CD14-positive monocyte (primary cell): ENCODE measurements around the gene EPHX1. TPM values are rescaled to one million over a fixed set of nuclear protein-coding genes. Genes with fewer than 3 reads are reported as not detected.
A peak's percentile ranks its signal among the peaks of the same experiment; 100 is the strongest.
"Not testable (repeated sequence)": the region's sequence is repeated elsewhere in the genome, so short reads cannot be mapped to it uniquely, and the experiment has no call there.

Source experiments
- DNase-seq, 3 donors: peaks; one replicate each; pipeline ENCODE4 v3.0.0-alpha.2; 2011 to 2022
- H2AFZ ChIP-seq: 2 replicates; pipeline ENCODE4 v1.6.0; 2012; ENCODE audit warnings: mild to moderate bottlenecking, low read depth, low read length, inconsistent platforms; ENCODE audit not compliant: insufficient read depth, poor library complexity, severe bottlenecking
- H3K27ac ChIP-seq, 2 donors: 1 replicate in 1 of 2; 2 replicates in 1 of 2; pipeline ENCODE4 v1.5.1; 2012 to 2013; ENCODE audit warnings: low read length in 2 of 2, control low read depth in 1 of 2, inconsistent platforms in 1 of 2, low read depth in 1 of 2, mild to moderate bottlenecking in 1 of 2
- H3K27me3 ChIP-seq, 2 donors: one replicate each; pipeline versions ENCODE4 v1.6.0 to v1.6.1; 2011 to 2013; ENCODE audit warnings: low read length in 2 of 2; ENCODE audit not compliant: control insufficient read depth in 2 of 2, insufficient read depth in 2 of 2
- H3K36me3 ChIP-seq, 2 donors: replicated peaks in 1 of 2; 1 replicate in 1 of 2; 2 replicates in 1 of 2; pipeline versions ENCODE4 v1.5.1 to v1.6.1; 2012 to 2013; ENCODE audit warnings: low read length in 2 of 2, control low read depth in 1 of 2, inconsistent platforms in 1 of 2, mild to moderate bottlenecking in 1 of 2; ENCODE audit not compliant: insufficient read depth in 2 of 2, control insufficient read depth in 1 of 2
- H3K4me1 ChIP-seq, 2 donors: 1 replicate in 1 of 2; 2 replicates in 1 of 2; pipeline versions ENCODE4 v1.5.1 to v1.6.1; 2012 to 2013; ENCODE audit warnings: low read length in 2 of 2, control low read depth in 1 of 2, inconsistent platforms in 1 of 2, mild to moderate bottlenecking in 1 of 2, moderate library complexity in 1 of 2; ENCODE audit not compliant: insufficient read depth in 2 of 2, control insufficient read depth in 1 of 2
- H3K4me2 ChIP-seq: replicated peaks from 2 replicates; pipeline ENCODE3; 2012; ENCODE audit warnings: low read length, moderate library complexity, mild to moderate bottlenecking; ENCODE audit not compliant: poor library complexity, severe bottlenecking; ENCODE audit errors: extremely low read depth
- H3K4me3 ChIP-seq, 3 experiments: fragments of 200-600 bp in 1 of 3; sonication (generic) in 1 of 3; replicated peaks in 1 of 3; 1 replicate in 2 of 3; 2 replicates in 1 of 3; pipeline ENCODE4 v1.5.1; 2011 to 2013; ENCODE audit warnings: low read length in 3 of 3, mild to moderate bottlenecking in 3 of 3, control low read depth in 2 of 3, low read depth in 2 of 3, inconsistent platforms in 1 of 3, moderate library complexity in 1 of 3
- H3K79me2 ChIP-seq: 2 replicates; pipeline ENCODE4 v1.6.0; 2012; ENCODE audit warnings: mild to moderate bottlenecking, control low read depth, inconsistent platforms, low read length, moderate library complexity; ENCODE audit not compliant: insufficient read depth
- H3K9ac ChIP-seq: 2 replicates; pipeline ENCODE4 v1.6.0; 2017; ENCODE audit warnings: low read length, mild to moderate bottlenecking; ENCODE audit not compliant: insufficient read depth, poor library complexity, severe bottlenecking
- H3K9me3 ChIP-seq, 2 donors: replicated peaks in 1 of 2; 1 replicate in 1 of 2; 2 replicates in 1 of 2; pipeline versions ENCODE4 v1.5.1 to v1.6.1; 2012 to 2013; ENCODE audit warnings: low read length in 2 of 2, control low read depth in 1 of 2; ENCODE audit not compliant: control insufficient read depth in 1 of 2, insufficient read depth in 1 of 2
- H4K20me1 ChIP-seq: 2 replicates; pipeline ENCODE4 v1.6.0; 2012; ENCODE audit warnings: mild to moderate bottlenecking, low read length, control low read depth, moderate library complexity; ENCODE audit not compliant: insufficient read depth
- H3K27ac Mint-ChIP-seq, 7 donors: one replicate each; pipeline ENCODE4 v1.8.0; 2020; ENCODE audit warnings: mild to moderate bottlenecking in 7 of 7, mixed read lengths in 7 of 7, moderate library complexity in 6 of 7, inconsistent platforms in 2 of 7
- H3K27me3 Mint-ChIP-seq, 3 donors: one replicate each; pipeline ENCODE4 v1.8.0; 2021 to 2022; ENCODE audit warnings: low read depth in 3 of 3, mild to moderate bottlenecking in 3 of 3, mixed read lengths in 3 of 3, moderate library complexity in 3 of 3, inconsistent platforms in 1 of 3
- H3K36me3 Mint-ChIP-seq, 2 donors: one replicate each; pipeline ENCODE4 v1.8.0; 2020; ENCODE audit warnings: mixed read lengths in 2 of 2, inconsistent platforms in 1 of 2, mild to moderate bottlenecking in 1 of 2
- H3K4me1 Mint-ChIP-seq: one replicate; pipeline ENCODE4 v1.8.0; 2020; ENCODE audit warnings: mild to moderate bottlenecking, mixed read lengths
- H3K4me3 Mint-ChIP-seq, 2 donors: one replicate each; pipeline ENCODE4 v1.8.0; 2020; ENCODE audit warnings: mild to moderate bottlenecking in 2 of 2, mixed read lengths in 2 of 2, moderate library complexity in 1 of 2
- H3K9me3 Mint-ChIP-seq, 7 donors: one replicate each; pipeline ENCODE4 v1.8.0; 2020 to 2022; ENCODE audit warnings: mixed read lengths in 7 of 7, mild to moderate bottlenecking in 6 of 7, moderate library complexity in 6 of 7, inconsistent platforms in 2 of 7
- WGBS: methylation state at CpG from one replicate; pipeline ENCODE4 v1.1.5; 2013; ENCODE audit warnings: missing lambda C conversion rate; ENCODE audit not compliant: insufficient coverage; 5-methylcytosine and 5-hydroxymethylcytosine counted together
- intact Hi-C, 2 donors: fragments of 100-400 bp; cut with micrococcal nuclease; formaldehyde crosslinking; loops; one replicate each; pipeline versions ENCODE4 v1.15.0 to v1.15.1; 2023
- polyA plus RNA-seq, 3 donors: library from polyadenylated mRNA; depleted of rRNA in 1 of 3; unstranded in 2 of 3; stranded (reverse) in 1 of 3; fragments of 300-500 nt in 2 of 3; fragments of >200 nt in 1 of 3; fragmentation: Illumina TruSeq in 2 of 3; gene quantifications; 1 replicate in 2 of 3; 2 replicates in 1 of 3; pipeline ENCODE4 v1.2.3, GENCODE V29; 2012 to 2021
- TF ChIP-seq, protein P1 (sequence below): fragments of 200-600 bp; IDR thresholded peaks from one replicate; pipeline ENCODE4 v1.8.0; 2022; ENCODE audit warnings: antibody characterized with exemption, mild to moderate bottlenecking

EPHX1 gene
- polyA plus RNA-seq, 3 donors, result 4.6 to 23.8 (median 7.4) TPM

DNA sequence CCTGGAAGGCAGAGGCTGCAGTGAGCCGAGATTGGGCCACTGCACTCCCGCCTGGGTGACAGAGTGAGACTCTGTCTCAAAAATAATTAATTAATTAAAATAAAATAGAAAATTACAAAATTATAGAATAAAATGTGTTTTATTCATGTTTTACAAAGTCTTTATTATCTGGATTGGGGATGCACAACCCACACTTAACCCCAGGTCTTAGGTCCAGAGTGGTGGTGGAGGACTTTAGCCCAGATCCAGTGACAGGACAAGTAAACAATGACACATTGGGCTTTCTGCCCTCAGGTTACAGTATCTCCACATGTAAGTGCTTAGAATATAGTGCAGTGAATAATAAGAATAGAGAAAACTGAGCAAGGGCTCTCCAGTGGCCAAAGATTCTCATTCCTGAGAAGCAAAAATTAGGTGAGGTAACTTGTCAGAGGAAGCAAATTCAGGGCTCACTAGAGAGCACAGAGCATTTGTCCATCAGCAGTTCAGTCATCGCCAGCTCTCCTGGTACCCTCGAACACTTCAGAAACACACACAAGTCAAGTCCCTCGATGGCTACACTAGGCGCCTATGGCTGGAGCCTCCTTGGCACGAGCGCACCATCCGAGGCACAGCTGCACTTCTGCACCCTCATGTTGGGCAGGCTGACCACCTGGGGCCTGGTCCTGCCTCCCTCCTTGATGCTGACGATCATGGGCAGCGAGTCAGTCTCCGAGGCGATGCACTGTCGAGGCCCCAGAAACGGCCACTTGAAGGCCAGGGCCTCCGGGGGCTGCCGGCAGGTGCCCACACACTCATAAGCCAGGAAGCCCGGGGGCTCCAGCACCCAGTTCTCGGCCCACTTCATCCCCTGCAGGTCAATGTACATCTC, 76.5 kb downstream of the EPHX1 start:
- H3K27ac Mint-ChIP-seq, result peak overlapping the region in 1 of 7 donors; percentile 40
- Histone ChIP-seq H3K4me1 (peaks cover 12 to 13% of the 10 kb centered on the region in 2 donors), H3K27me3 (peaks cover 0 to 5% of the 10 kb centered on the region in 2 donors), H3K36me3 (no peaks in the 10 kb centered on the region), H3K9me3 (no peaks in the 10 kb centered on the region), H3K4me3 (no peak overlapping the region), H3K4me2 (no peak overlapping the region), H3K9ac (no peak overlapping the region), H4K20me1 (peaks cover 2% of the 10 kb centered on the region), H2AFZ (no peak overlapping the region), H3K27ac (no peak overlapping the region), H3K79me2 (peaks cover 12% of the 10 kb centered on the region)
- H3K9me3 Mint-ChIP-seq, result peaks cover 0 to 3% (median 0%) of the 10 kb centered on the region in 7 donors
- TF ChIP-seq, protein P1, sequence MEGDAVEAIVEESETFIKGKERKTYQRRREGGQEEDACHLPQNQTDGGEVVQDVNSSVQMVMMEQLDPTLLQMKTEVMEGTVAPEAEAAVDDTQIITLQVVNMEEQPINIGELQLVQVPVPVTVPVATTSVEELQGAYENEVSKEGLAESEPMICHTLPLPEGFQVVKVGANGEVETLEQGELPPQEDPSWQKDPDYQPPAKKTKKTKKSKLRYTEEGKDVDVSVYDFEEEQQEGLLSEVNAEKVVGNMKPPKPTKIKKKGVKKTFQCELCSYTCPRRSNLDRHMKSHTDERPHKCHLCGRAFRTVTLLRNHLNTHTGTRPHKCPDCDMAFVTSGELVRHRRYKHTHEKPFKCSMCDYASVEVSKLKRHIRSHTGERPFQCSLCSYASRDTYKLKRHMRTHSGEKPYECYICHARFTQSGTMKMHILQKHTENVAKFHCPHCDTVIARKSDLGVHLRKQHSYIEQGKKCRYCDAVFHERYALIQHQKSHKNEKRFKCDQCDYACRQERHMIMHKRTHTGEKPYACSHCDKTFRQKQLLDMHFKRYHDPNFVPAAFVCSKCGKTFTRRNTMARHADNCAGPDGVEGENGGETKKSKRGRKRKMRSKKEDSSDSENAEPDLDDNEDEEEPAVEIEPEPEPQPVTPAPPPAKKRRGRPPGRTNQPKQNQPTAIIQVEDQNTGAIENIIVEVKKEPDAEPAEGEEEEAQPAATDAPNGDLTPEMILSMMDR, result no peak
- no peak for DNase-seq
- peaks cover 11 to 20% (median 12%) of the 10 kb centered on the region in 3 donors for H3K27me3 Mint-ChIP-seq
- H3K4me1 Mint-ChIP-seq, result peaks cover 16% of the 10 kb centered on the region
- no peak overlapping the region for H3K4me3 Mint-ChIP-seq
- H3K36me3 Mint-ChIP-seq, result no peaks in the 10 kb centered on the region
- intact Hi-C loops, result no loop called here
- 98% methylated on average over 16 of the region's 19 CpGs for WGBS

DNA sequence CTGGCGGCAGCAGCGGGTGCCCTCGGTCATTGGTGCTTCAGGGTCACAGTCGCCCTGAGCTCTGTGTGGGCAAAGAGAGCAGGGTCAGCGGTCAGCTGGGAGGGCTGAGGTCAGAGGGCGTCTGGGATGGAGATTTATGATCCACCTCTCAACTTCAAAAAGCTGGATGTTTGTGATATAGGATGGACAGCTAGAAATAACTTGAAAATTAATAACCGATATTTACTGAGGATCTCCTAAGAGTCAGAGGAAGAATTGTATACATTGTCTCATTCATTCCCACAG, 77.0 kb downstream of the EPHX1 start:
- Histone ChIP-seq H3K4me3 (no peak overlapping the region), H3K4me2 (no peak overlapping the region), H3K4me1 (peaks cover 10% of the 10 kb centered on the region in 2 donors), H3K79me2 (peaks cover 6% of the 10 kb centered on the region), H3K9me3 (no peaks in the 10 kb centered on the region), H2AFZ (no peak overlapping the region), H4K20me1 (no peaks in the 10 kb centered on the region), H3K36me3 (no peaks in the 10 kb centered on the region), H3K27ac (no peak overlapping the region), H3K9ac (no peak overlapping the region), H3K27me3 (peaks cover 0 to 5% of the 10 kb centered on the region in 2 donors)
- H3K4me3 Mint-ChIP-seq, result peak overlapping the region in 1 of 2 donors; percentile 42
- no peak for DNase-seq
- TF ChIP-seq, protein P1, result no peak
- 100% methylated on average over 5 of the region's 7 CpGs for WGBS
- no peaks in the 10 kb centered on the region for H3K9me3 Mint-ChIP-seq
- no peak overlapping the region for H3K27ac Mint-ChIP-seq
- intact Hi-C loops, result no loop called here
- H3K4me1 Mint-ChIP-seq, result peaks cover 14% of the 10 kb centered on the region
- peaks cover 11 to 20% (median 12%) of the 10 kb centered on the region in 3 donors for H3K27me3 Mint-ChIP-seq
- no peaks in the 10 kb centered on the region for H3K36me3 Mint-ChIP-seq

DNA sequence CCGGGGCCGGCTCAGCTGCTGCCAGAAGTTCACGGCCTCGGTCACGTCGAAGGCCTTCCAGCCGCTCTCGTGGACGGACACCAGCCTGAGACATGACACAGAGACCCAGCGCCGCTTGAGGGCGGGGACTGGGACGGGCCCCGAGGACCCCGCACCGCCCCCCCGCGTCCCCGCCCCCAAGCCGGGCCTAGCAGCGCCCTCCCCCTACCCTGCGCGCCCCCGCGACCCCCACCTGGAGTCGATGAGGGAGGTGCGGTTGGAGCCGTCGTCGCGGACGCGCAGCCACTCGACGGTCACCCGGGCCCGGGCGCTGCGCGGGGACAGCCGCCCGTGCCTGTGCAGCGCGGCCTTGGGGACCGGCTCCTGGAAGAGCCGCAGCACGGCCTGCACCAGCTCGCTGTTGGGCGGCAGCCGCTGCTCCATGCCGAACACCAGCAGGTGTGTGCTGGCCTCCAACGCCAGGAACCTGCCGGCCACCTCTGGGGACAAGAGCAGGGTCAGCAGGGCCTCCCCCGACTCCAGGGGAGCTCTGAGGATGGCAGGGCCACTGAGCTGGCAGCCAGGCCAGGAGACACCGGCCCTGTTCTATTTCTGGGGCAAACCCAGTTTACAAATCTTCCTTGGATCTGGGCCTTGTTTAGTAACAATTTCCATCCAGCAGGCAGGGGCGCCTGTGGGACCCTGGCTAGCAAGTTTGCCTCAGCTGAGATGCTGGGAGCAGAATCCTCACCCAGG, 77.8 kb downstream of the EPHX1 start:
- Mint-ChIP-seq H3K4me1 (peaks cover 14% of the 10 kb centered on the region), H3K27me3 (peaks cover 11 to 20% (median 12%) of the 10 kb centered on the region in 3 donors)
- H3K27me3 ChIP-seq, H3K9me3 Mint-ChIP-seq, H3K36me3 ChIP-seq, H3K4me3 ChIP-seq, H3K4me3 Mint-ChIP-seq, DNase-seq, H3K27ac Mint-ChIP-seq, H2AFZ ChIP-seq, H3K9me3 ChIP-seq, H3K27ac ChIP-seq, intact Hi-C loops, H3K79me2 ChIP-seq, H3K9ac ChIP-seq, H3K4me1 ChIP-seq, H3K4me2 ChIP-seq, H3K36me3 Mint-ChIP-seq, H4K20me1 ChIP-seq: not testable (repeated sequence)
- 76% methylated on average over 9 of the region's 56 CpGs for WGBS
